Measurements from ENCODE around the gene BLVRB. TPM values are rescaled to one million over a fixed set of nuclear protein-coding genes. Genes with fewer than 3 reads are reported as not detected.
A peak's percentile ranks its signal among the peaks of the same experiment; 100 is the strongest.
"Not testable (repeated sequence)": the region's sequence is repeated elsewhere in the genome, so short reads cannot be mapped to it uniquely, and the experiment has no call there.

BLVRB gene
- total and polyA plus RNA-seq, 7 donors: 74.1 to 204 (median 167) TPM

GRCh38 chr19:40411958-40412499 lies 53.5 kb downstream of the BLVRB start:
- Histone ChIP-seq H3K27me3 (ENCODE audit: insufficient read depth in 3 of 3, low read length in 2 of 3) (no peaks in the 10 kb centered on the region), H3K36me3 (ENCODE audit: insufficient read depth in 1 of 2, low read depth in 1 of 2) (no peaks in the 10 kb centered on the region), H3K27ac (peak overlapping the region; percentile 92), H3K4me1 (peaks cover 23% of the 10 kb centered on the region), H3K4me3 (peak overlapping the region; percentile 43), H3K9me3 (no peaks in the 10 kb centered on the region)
- WGBS, 3 donors: 28 to 33% (median 32%) methylated on average over 8 of the region's 8 CpGs
- TF ChIP-seq CTCF (IDR thresholded peaks at IDR 0.05): no peak
- intact Hi-C loops (cut with DNase I): loop anchor here in 1 of 2 donors (5.0 kb wide), 1 partner anchor 70 kb away; no protein-coding TSS in a partner anchor
- DNase-seq (peak in 1 of 2 donors; percentile 83), ATAC-seq (peak; percentile 61 to 76 (median 68))

GRCh38 chr19:40411125-40411842 lies 54.3 kb downstream of the BLVRB start:
- H3K27ac ChIP-seq: peak overlapping the region; percentile 92
- no peaks in the 10 kb centered on the region for H3K36me3 ChIP-seq (ENCODE audit: insufficient read depth in 1 of 2, low read depth in 1 of 2)
- 21 to 28% (median 23%) methylated on average over 16 of the region's 16 CpGs for WGBS, 3 donors
- no peaks in the 10 kb centered on the region for H3K9me3 ChIP-seq
- peak; percentile 91 to 95 (median 92) for ATAC-seq
- H3K4me3 ChIP-seq: peak overlapping the region; percentile 43
- intact Hi-C loops (cut with DNase I): loop anchor here in 1 of 2 donors (5.0 kb wide), 1 partner anchor 69 kb away; no protein-coding TSS in a partner anchor
- TF ChIP-seq CTCF (IDR thresholded peaks at IDR 0.05): no peak
- no peaks in the 10 kb centered on the region for H3K27me3 ChIP-seq (ENCODE audit: insufficient read depth in 3 of 3, low read length in 2 of 3)
- peaks cover 22% of the 10 kb centered on the region for H3K4me1 ChIP-seq
- peak; percentile 68 to 90 for DNase-seq

GRCh38 chr19:40410030-40410389 lies 55.5 kb downstream of the BLVRB start:
- WGBS, 3 donors: 72 to 76% (median 75%) methylated on average over 7 to 9 of the region's 9 CpGs
- peaks cover 20% of the 10 kb centered on the region for H3K4me1 ChIP-seq
- DNase-seq (no peak), ATAC-seq (no peak)
- intact Hi-C loops (cut with DNase I): loop anchor here in 1 of 2 donors (5.0 kb wide), 1 partner anchor 68 kb away; no protein-coding TSS in a partner anchor
- H3K36me3 ChIP-seq (ENCODE audit: insufficient read depth in 1 of 2, low read depth in 1 of 2): no peaks in the 10 kb centered on the region
- no peak for TF ChIP-seq CTCF (IDR thresholded peaks at IDR 0.05)
- no peaks in the 10 kb centered on the region for H3K27me3 ChIP-seq (ENCODE audit: insufficient read depth in 3 of 3, low read length in 2 of 3)
- H3K9me3 ChIP-seq: no peaks in the 10 kb centered on the region
- H3K27ac ChIP-seq: peak overlapping the region; percentile 92
- H3K4me3 ChIP-seq: no peak overlapping the region

- H3K9me3 ChIP-seq; H3K4me3 ChIP-seq; H3K27me3 ChIP-seq (ENCODE audit: insufficient read depth in 3 of 3, low read length in 2 of 3); DNase-seq; H3K27ac ChIP-seq; ATAC-seq; H3K36me3 ChIP-seq (ENCODE audit: insufficient read depth in 1 of 2, low read depth in 1 of 2); intact Hi-C loops (cut with DNase I): not testable (repeated sequence)
- 74 to 89% (median 76%) methylated on average over 8 of the region's 8 CpGs for WGBS, 3 donors
- peaks cover 17% of the 10 kb centered on the region for H3K4me1 ChIP-seq
Measured at GRCh38 chr19:40408598-40408925, 57.0 kb downstream of the BLVRB start.

- Histone ChIP-seq H3K27me3 (ENCODE audit: insufficient read depth in 3 of 3, low read length in 2 of 3) (no peaks in the 10 kb centered on the region), H3K4me1 (peaks cover 17% of the 10 kb centered on the region), H3K9me3 (no peaks in the 10 kb centered on the region), H3K4me3 (no peak overlapping the region), H3K27ac (no peak overlapping the region), H3K36me3 (ENCODE audit: insufficient read depth in 1 of 2, low read depth in 1 of 2) (no peaks in the 10 kb centered on the region)
- DNase-seq (no peak), ATAC-seq (no peak)
- WGBS, 3 donors: 48 to 58% (median 53%) methylated on average over 22 of the region's 22 CpGs
- no peak for TF ChIP-seq CTCF (IDR thresholded peaks at IDR 0.05)
- intact Hi-C loops (cut with DNase I): no loop called here
Measured at GRCh38 chr19:40407714-40408597, 57.6 kb downstream of the BLVRB start.

Data from psoas muscle (tissue), 8 donors.